GM23248 (cell line): ENCODE measurements around the gene PXT1. TPM values are rescaled to one million over a fixed set of nuclear protein-coding genes. Genes with fewer than 3 reads are reported as not detected.

ENCODE experiments used
- DNase-seq: peaks from one replicate; pipeline ENCODE4 v3.0.0-alpha.2; 2015
- H2AFZ ChIP-seq: fragments of 200-600 bp; sonication (generic); 2 replicates; pipeline ENCODE4 v1.6.1; 2016; ENCODE audit warnings: antibody characterized with exemption
- H3F3A ChIP-seq: fragments of 200-600 bp; sonication (generic); 2 replicates; pipeline ENCODE4 v1.6.1; 2016; ENCODE audit warnings: mild to moderate bottlenecking, antibody characterized with exemption, mixed run types; ENCODE audit not compliant: insufficient read depth
- H3K27ac ChIP-seq: fragments of 200-600 bp; sonication (generic); 2 replicates; pipeline ENCODE4 v1.5.1; 2016; ENCODE audit warnings: mild to moderate bottlenecking
- H3K27me3 ChIP-seq: fragments of 200-600 bp; sonication (generic); replicated peaks from 2 replicates; pipeline ENCODE4 v1.6.1; 2016; ENCODE audit warnings: mild to moderate bottlenecking; ENCODE audit not compliant: insufficient read depth
- H3K36me3 ChIP-seq: fragments of 200-600 bp; sonication (generic); 2 replicates; pipeline ENCODE4 v1.6.1; 2016; ENCODE audit warnings: low read depth, mild to moderate bottlenecking
- H3K4me1 ChIP-seq: fragments of 200-600 bp; sonication (generic); 2 replicates; pipeline ENCODE4 v1.6.1; 2016; ENCODE audit warnings: mild to moderate bottlenecking; ENCODE audit not compliant: insufficient read depth
- H3K4me2 ChIP-seq: fragments of 200-600 bp; sonication (generic); one replicate; pipeline ENCODE4 v1.6.1; 2016; ENCODE audit warnings: mild to moderate bottlenecking; ENCODE audit not compliant: unreplicated experiment
- H3K4me3 ChIP-seq: fragments of 200-600 bp; sonication (generic); 2 replicates; pipeline ENCODE4 v1.5.1; 2016; ENCODE audit warnings: mild to moderate bottlenecking
- H3K79me2 ChIP-seq: fragments of 200-600 bp; sonication (generic); 2 replicates; pipeline ENCODE4 v1.6.1; 2016; ENCODE audit warnings: mild to moderate bottlenecking; ENCODE audit not compliant: insufficient read depth
- H3K9ac ChIP-seq: fragments of 200-600 bp; sonication (generic); 2 replicates; pipeline ENCODE4 v1.6.1; 2016; ENCODE audit warnings: mild to moderate bottlenecking
- H3K9me2 ChIP-seq: fragments of 200-600 bp; sonication (generic); 2 replicates; pipeline ENCODE4 v1.6.1; 2016; ENCODE audit warnings: mixed run types, mild to moderate bottlenecking, moderate library complexity; ENCODE audit not compliant: insufficient read depth
- H3K9me3 ChIP-seq: fragments of 200-600 bp; sonication (generic); one replicate; pipeline ENCODE4 v1.6.1; 2017; ENCODE audit warnings: low read depth
- H4K20me1 ChIP-seq: fragments of 200-600 bp; sonication (generic); 2 replicates; pipeline ENCODE4 v1.6.0; 2016; ENCODE audit not compliant: insufficient read depth
- EZH2 ChIP-seq: fragments of 200-600 bp; sonication (generic); IDR thresholded peaks from 2 replicates; pipeline ENCODE4 v1.6.1; 2018; ENCODE audit warnings: antibody characterized with exemption, mild to moderate bottlenecking; ENCODE audit not compliant: insufficient read depth, poor library complexity, severe bottlenecking
- EZH2phosphoT487 ChIP-seq: fragments of 200-600 bp; sonication (generic); IDR thresholded peaks from 2 replicates; pipeline ENCODE4 v1.6.1; 2018; ENCODE audit warnings: antibody characterized with exemption, moderate library complexity, mild to moderate bottlenecking, low read depth; ENCODE audit not compliant: insufficient read depth
- WGBS, 2 experiments: methylation state at CpG; one replicate each; pipeline ENCODE4 v1.1.6; 2015 to 2017; ENCODE audit warnings: low lambda C conversion rate in 2 of 2, low coverage in 1 of 2; ENCODE audit errors: missing lambda C conversion rate in 2 of 2; 5-methylcytosine and 5-hydroxymethylcytosine counted together
- in situ Hi-C: fragments of 300-500 bp; cut with MboI; formaldehyde crosslinking; loops from 2 replicates; pipeline ENCODE4 v1.15.0; 2020
- polyA plus RNA-seq: library from polyadenylated mRNA; unstranded; fragments of >200 nt; fragmentation: Nextera tagmentation; extraction: Ambion mirVana; gene quantifications from 2 replicates; pipeline ENCODE4 v1.2.1, GENCODE V29; 2016
- total RNA-seq: library from RNA; depleted of rRNA; stranded (reverse); fragments of >200 nt; shearing (Covaris generic); gene quantifications from 2 replicates; pipeline ENCODE4 v1.2.3, GENCODE V29; 2014

PXT1 gene
- total and polyA plus RNA-seq, 2 experiments from 2014 or later = not detected

DNA sequence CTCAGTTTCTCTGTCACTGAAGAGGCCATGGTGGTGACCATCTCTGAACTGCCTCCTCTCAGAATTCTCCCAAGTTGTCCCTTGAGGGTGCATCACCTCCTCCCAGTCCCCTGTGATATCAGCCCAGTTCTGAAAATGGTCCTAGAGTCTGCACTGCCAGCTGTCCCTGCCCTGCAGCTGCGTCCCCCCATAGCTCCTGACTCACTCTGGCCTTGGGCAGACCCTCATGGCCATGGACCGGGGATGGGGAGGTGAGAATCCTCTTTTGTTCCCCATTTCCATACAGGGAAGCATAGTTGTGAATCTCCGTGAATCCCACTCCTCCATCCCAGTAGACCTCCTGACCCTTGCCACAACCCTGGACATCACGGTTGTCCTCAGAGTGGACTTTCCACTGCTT is 59.7 kb downstream of the PXT1 start:
- Histone ChIP-seq H3K79me2 (no peaks in the 10 kb centered on the region), H3K9me3 (no peaks in the 10 kb centered on the region), H3K4me2 (no peak overlapping the region), H2AFZ (no peak overlapping the region), H3K9ac (no peak overlapping the region), H3K4me1 (peaks cover 7% of the 10 kb centered on the region), H3K27me3 (peaks cover 9% of the 10 kb centered on the region; the same call in 1 of the 2 replicates), H3F3A (no peaks in the 10 kb centered on the region), H3K9me2 (no peaks in the 10 kb centered on the region), H4K20me1 (no peaks in the 10 kb centered on the region), H3K4me3 (no peak overlapping the region), H3K27ac (no peak overlapping the region), H3K36me3 (no peaks in the 10 kb centered on the region)
- TF ChIP-seq EZH2 (no peak), EZH2phosphoT487 (no peak)
- in situ Hi-C loops = no loop called here
- DNase-seq = no peak
- WGBS, 2 experiments = 54 to 61% methylated on average over 4 of the region's 4 CpGs

DNA sequence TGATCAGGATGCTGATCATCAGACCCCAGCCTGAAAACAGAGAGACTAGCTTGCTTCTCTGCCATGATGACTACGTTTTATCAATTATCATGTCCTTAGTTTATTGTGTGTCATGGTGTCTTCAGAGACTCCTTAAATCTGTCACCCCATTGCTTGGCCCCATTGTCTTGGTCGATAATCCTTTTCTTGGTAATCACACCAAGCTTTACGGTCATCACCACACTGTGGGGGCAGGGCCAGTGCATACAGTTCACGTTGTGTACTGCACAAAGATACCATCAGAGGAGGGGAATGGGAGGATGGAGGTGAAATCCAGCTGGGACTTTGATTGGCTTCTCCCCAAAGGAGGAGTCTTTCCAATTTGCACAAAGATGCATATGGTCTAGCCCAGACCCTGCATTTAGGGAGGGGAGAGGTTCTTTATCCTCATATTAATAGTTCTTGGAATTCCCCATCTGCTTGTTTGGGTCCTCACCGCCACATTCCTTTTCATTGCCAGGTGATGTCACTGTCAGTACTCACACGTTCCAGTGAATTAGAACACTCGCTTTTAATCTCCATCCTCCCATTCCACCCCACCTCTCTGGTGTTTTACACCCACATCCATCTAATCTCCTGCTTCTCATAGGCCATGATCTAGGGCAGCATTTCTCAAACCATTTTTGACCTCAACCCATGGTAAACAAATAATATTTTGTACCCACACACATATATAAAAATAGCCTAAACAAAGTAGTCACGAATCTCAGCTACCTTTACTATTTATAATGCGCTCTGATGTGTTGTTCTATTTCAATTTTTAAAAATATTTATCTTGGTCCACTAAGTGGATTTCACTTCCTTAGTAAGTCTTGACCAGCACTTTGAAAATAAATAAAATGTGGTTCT is 60.9 kb downstream of the PXT1 start:
- in situ Hi-C loops = no loop called here
- Histone ChIP-seq H3F3A (no peaks in the 10 kb centered on the region), H3K4me1 (no peaks in the 10 kb centered on the region; the same call in 1 of the 2 replicates), H3K9me2 (no peaks in the 10 kb centered on the region), H4K20me1 (no peaks in the 10 kb centered on the region), H3K36me3 (no peaks in the 10 kb centered on the region), H3K9me3 (no peaks in the 10 kb centered on the region), H3K79me2 (no peaks in the 10 kb centered on the region), H3K27ac (no peak overlapping the region), H3K27me3 (no peaks in the 10 kb centered on the region), H3K4me3 (no peak overlapping the region), H2AFZ (no peak overlapping the region), H3K9ac (no peak overlapping the region), H3K4me2 (no peak overlapping the region)
- 81 to 86% methylated on average over 9 of the region's 9 CpGs for WGBS, 2 experiments
- no peak for TF ChIP-seq EZH2
- no peak for TF ChIP-seq EZH2phosphoT487
- no peak for DNase-seq

DNA sequence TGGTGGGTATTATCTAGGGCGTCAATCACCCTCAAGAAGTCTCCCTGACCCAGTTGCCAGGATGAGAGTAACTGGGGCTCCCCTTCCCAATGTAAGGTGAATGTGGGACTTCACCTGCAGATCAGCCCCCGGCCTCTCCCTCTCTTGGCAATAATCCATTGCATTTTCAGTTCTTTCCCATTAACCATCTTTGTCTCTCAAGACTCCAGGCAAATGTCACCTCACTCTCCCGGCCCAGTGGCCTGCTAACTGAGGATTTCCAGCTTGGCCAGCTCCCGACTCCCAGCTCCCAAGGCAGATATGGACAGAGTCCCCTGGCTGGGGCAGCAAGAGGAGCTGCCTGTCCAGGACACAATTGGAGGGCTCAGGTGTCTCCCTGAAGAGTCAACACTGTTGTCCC is 62.5 kb downstream of the PXT1 start:
- Histone ChIP-seq H3K4me3 (no peak overlapping the region), H3K9me3 (no peaks in the 10 kb centered on the region), H2AFZ (no peak overlapping the region), H3K27me3 (no peaks in the 10 kb centered on the region), H3F3A (no peaks in the 10 kb centered on the region), H3K9ac (no peak overlapping the region), H3K27ac (no peak overlapping the region), H3K4me1 (no peaks in the 10 kb centered on the region; the same call in 1 of the 2 replicates), H4K20me1 (no peaks in the 10 kb centered on the region), H3K79me2 (no peaks in the 10 kb centered on the region), H3K36me3 (no peaks in the 10 kb centered on the region), H3K4me2 (no peak overlapping the region), H3K9me2 (no peaks in the 10 kb centered on the region)
- in situ Hi-C loops = no loop called here
- WGBS, 2 experiments = 80 to 82% methylated on average over 4 of the region's 4 CpGs
- no peak for TF ChIP-seq EZH2phosphoT487
- TF ChIP-seq EZH2 = no peak
- DNase-seq = no peak

DNA sequence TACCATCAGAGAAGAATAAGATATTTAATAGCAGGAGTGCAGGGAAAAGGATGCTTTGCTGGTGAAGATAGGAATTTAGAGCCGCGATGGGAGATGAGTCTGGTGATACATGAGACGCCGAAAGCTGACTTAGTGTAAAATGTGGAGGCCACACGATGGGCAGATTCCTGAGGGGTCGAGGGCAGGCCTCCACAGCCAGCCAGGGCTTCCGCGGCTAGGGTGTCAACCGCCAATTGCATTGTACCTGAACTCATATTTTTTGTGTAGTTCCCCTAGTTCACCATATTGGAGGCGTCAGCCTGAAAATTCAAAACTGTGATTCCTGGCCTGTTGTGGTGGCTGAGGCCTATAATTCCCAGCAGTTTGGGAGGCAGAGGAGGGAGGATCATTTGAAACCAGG is 63.7 kb downstream of the PXT1 start:
- H3K4me1 ChIP-seq = no peaks in the 10 kb centered on the region; the same call in 1 of the 2 replicates
- H2AFZ ChIP-seq = no peak overlapping the region
- in situ Hi-C loops = no loop called here
- H3K27me3 ChIP-seq = no peaks in the 10 kb centered on the region
- no peak for DNase-seq
- H3F3A ChIP-seq = no peaks in the 10 kb centered on the region
- H3K9me2 ChIP-seq = no peaks in the 10 kb centered on the region
- no peaks in the 10 kb centered on the region for H3K79me2 ChIP-seq
- WGBS, 2 experiments = 91 to 92% methylated on average over 10 of the region's 10 CpGs
- H3K36me3 ChIP-seq = no peaks in the 10 kb centered on the region
- no peak overlapping the region for H3K27ac ChIP-seq
- H3K4me3 ChIP-seq = no peak overlapping the region
- H3K9ac ChIP-seq = no peak overlapping the region
- TF ChIP-seq EZH2phosphoT487 = no peak
- TF ChIP-seq EZH2 = no peak
- H4K20me1 ChIP-seq = no peaks in the 10 kb centered on the region
- no peak overlapping the region for H3K4me2 ChIP-seq
- no peaks in the 10 kb centered on the region for H3K9me3 ChIP-seq
